Activated CD4-positive, alpha-beta T cell treated with anti-CD3 and anti-CD28 coated beads for 24 hours (primary cell): ENCODE results near the gene MVK.

ENCODE experiments used
- DNase-seq, 2 donors: peaks; one replicate each; pipeline ENCODE4 v3.0.0-alpha.2; 2020; ENCODE audit warnings: low read depth in 2 of 2

Gene MVK

GRCh38 chr12:109606320-109607028 is 32.9 kb downstream of the MVK start:
- DNase-seq, result no peak

DNA sequence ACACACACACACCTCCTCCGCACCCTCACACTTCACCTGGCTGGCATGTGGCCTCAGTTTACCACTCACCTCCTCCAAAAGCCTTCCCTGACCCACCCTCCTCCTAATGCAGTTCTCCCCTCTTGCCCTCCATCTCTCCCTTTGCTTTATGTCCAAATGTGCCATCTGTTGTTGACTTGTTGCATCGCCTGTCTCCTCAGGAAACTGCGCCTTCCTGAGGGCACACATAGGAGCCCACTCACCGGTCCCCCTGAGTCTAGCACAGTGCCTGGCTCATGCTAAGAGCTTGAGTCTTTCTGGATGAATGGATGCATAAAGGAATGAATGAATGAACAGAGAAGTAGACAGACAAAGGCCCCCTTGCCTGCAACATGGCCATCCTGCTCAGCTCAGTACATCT is 34.0 kb downstream of the MVK start:
- DNase-seq, result no peak

- DNase-seq, result no peak
Measured at GRCh38 chr12:109608270-109608669, 34.7 kb downstream of the MVK start.

DNA sequence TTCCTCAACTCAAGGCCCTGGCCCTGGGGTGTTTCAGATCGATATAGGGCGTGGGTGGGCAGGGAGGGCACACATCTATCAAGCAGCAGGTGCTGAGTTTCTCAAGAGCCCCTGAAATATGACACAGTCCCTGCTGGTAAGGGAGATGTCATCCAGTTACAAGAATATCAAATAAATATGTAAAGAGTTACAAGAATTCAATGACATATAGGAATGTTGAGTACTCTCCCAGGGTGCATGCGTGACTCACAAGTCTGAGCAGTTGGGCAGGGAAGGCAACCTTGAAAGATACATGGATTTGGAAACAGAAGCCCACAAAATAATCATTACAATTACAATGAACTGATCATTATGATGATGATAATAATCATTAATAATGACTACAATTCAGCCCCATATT is 35.2 kb downstream of the MVK start:
- no peak for DNase-seq

- no peak for DNase-seq
Measured at GRCh38 chr12:109609342-109609741, 35.7 kb downstream of the MVK start.

GRCh38 chr12:109610523-109610922 is 36.9 kb downstream of the MVK start:
- DNase-seq, result no peak

GRCh38 chr12:109611223-109611622 is 37.6 kb downstream of the MVK start:
- DNase-seq, result no peak

DNA sequence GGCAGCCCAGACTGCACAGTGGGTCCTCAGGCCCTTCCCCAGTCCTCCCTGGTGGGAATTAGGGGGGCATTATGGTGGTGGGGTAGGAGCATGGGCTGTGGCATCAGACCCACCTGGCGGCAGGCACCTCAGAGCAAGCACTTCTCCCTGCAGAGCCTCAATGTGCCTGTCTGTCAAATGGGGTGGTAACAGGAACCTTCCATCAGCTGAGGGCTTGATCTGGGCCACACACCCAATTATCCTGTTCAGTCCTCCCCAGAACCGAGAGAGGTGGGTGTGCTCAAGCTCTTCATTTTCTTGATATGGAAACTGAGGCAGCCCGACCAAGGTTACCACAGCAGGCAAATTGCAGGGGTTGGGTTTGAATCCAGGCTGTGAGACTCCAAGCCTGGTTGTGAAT is 38.4 kb downstream of the MVK start:
- DNase-seq, result no peak

DNA sequence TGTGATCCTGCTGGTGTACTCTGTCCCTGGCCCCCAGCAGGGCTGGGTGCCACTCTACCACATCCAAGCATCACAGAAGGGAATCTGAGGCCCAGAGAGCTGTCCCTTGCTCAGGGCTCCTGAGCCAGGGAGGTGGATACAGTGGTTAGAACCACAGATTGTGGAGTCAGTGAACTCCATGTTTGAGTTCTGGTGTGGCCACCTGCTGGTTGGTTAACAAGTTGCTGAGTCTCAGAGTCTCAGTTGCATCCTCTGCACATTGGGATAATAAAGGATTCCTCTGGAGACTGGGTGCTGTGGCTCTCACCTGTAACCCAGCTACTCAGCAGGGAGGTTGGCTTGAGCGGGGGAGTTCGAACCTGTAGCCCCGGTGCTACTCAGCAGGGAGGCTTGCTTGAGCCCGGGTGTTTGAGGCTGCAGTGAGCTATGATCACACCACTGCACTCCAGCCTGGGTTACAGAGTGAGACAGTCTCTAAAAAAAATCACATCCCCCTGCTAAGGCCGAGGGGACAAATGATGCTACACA is 39.4 kb downstream of the MVK start:
- DNase-seq, result no peak

GRCh38 chr12:109613649-109614455 is 40.3 kb downstream of the MVK start:
- no peak for DNase-seq

GRCh38 chr12:109615556-109616229 is 42.1 kb downstream of the MVK start:
- no peak for DNase-seq

GRCh38 chr12:109617491-109617890 is 43.9 kb downstream of the MVK start:
- no peak for DNase-seq

DNA sequence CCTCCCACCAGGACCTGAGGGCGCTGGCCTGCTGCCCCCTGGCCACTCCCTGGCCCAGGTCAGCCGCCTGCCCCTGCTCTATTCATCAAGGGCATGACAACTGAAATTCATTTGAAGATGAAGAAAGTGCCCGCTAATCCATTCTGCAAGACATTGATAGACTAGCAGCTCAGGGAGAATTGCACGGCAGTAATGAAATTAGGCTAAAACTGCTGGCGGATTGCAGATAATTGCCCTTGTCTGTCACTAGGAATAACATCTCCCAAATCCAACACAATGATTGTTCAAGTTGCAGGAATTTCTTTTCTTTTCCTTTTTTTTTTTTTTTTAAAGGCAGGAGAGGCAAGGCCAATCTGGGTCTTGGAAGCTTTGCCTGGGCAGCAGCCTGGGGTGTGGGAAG is 44.5 kb downstream of the MVK start:
- DNase-seq, result no peak

GRCh38 chr12:109619002-109619604 is 45.5 kb downstream of the MVK start:
- DNase-seq, result no peak

DNA sequence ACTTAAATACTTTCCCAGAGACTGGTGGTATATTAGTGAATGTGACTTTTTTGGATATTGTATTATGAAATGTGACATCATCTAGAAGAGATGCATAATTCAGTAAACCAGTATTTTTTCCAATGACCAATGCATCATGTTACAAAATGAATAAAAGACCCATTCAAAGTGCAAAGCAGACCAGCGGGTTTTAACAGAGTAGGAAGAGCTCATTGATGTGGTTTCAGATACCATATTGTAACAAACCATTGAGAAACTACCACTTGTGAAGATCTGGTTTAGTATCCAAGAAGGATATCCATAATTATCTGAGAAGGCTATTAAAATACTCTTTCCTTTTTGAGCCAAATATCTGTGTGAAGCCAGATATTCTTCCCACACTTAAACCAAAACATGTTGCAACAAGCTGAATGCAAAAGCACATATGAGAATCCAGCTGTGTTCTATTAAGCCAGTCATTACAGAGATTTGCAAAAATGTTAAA is 47.7 kb downstream of the MVK start:
- DNase-seq, result no peak

DNA sequence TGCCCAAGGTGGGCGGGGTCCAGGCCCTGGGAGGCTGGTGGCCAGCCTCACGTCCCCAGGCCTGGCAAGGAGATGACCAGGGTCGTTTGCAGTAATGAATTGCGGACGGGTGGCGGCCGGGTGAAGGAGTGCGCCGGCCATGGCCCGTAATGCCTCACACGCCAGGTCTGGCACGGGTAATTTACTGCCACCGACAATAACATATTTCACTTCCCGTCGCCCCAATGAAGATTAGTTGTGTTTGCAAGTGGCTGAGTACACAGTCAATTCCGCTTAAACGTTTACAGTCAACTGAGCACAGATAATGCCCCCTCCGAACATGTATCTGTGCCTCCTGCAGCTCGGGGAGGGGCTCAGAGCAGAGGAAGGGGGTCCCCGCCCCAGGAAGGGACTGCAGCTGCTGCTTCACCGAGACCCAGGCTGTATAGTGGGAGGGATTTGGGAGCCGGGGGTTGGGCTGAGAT is 48.3 kb downstream of the MVK start:
- DNase-seq, result no peak

- DNase-seq, result no peak
Measured at GRCh38 chr12:109624467-109624866, 50.9 kb downstream of the MVK start.

DNA sequence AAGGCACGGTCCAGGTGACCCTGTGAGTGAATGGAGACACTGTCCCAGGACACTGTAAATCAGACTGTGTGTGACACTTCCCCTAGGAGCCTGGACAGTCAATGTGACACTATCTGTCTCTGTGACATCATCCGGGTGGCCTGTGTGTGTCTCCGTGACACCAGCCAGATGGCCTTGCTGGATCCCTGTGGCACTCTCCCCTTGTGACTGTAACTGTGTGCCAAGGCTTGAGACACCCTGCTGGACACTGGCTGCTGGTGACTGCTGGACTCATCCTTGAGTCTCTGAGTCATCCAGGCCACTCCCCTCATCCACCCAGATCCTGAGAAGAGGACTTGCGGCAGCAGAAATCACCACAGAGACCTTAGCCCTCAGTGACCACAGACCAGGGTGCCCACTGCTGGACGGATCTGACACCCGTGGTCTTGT is 51.6 kb downstream of the MVK start:
- no peak for DNase-seq

GRCh38 chr12:109625749-109626377 is 52.3 kb downstream of the MVK start:
- no peak for DNase-seq

DNA sequence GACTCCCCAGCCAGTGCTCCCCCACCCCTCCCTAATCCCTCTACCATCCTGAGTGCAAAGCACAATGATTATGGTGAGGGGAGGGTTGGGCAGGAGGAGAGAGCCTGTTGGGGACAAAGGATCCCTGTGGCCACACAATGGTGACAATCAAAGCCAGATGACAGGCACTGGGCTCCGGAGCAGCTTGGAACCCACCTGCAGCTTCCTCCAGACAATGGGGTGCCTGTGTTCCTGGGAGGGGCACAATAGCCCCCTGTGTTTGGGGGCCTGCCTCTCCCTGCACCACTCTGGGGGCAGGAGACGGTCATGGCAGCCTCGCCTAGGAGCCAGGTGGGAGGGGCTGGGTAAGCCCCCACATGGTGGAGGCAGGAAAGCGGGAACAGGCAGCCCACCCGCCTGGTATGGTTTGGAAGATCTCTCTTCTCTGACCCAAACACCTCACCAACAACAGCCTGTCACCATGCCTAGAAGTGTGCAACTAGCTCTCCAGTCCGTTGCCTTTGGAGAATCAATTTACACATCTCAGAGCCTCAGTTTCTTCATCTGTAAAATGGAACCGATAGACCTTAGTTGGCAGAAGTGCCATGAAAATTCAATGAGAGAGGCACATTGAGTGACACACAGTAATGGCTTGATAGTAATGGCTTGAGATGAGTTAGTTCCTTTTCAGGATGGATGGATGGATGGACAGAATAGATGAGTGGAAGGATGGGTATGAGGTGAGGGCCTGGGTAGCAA is 53.0 kb downstream of the MVK start:
- DNase-seq, result no peak

GRCh38 chr12:109627633-109628032 is 54.0 kb downstream of the MVK start:
- no peak for DNase-seq
